Measurements from ENCODE around the gene ZNF740. TPM values are rescaled to one million over a fixed set of nuclear protein-coding genes. Genes with fewer than 3 reads are reported as not detected.
A peak's percentile ranks its signal among the peaks of the same experiment; 100 is the strongest.

Gene ZNF740
- total and polyA plus RNA-seq, 2 of the 8 experiments (the other 6 are each of a cell fraction or from before 2014, with no cell fraction given), result 8.2 to 40.0 TPM

DNA sequence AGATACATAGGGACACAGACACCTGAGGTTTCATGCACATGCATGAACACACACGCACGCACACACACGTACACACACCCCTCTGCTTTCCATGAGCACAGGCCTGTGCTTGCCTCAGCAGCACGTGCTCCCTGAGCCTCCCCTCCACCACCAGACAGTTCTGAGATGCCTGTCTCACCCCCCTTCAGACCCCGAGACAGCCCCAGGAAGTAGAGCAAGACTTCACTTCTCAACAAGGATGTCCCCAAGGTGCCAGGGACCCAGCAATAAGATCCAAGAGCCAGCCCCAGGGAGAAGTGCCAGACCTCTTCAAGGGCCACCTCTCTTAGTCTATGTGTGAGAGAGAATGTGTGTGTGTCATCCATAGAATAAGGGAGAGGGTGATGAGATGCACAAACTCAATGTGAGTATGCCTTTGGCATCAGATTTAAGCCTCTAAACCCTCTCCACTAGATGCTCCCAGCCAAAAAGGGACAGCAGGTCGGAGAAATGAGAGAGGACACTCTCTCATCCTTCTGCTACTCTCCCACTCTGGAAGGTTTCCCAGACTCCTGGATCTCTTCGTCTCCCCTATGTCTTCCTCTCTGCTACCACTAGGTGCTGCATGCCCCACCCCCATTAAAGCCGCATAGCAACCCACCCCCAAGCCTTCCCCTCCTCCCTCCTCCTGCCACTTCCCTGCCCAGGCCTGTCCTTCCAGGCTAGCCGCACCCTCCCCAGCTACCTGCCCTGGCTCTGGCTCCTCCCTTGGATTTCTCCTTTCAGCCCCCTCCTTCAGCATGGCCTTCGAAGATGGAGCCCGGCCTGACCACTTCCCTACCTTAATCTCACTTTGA is 43.8 kb downstream of the ZNF740 start (continued):
- TF ChIP-seq CBX5 (IDR thresholded peaks at IDR 0.05; ENCODE audit: low read depth, low read length) (no peak), CEBPB (IDR thresholded peaks at IDR 0.05; ENCODE audit: low read depth, low read length) (no peak), SP2 (IDR thresholded peaks at IDR 0.05; ENCODE audit: low read length) (no peak), KDM5A (IDR thresholded peaks at IDR 0.05; ENCODE audit: low read length) (no peak), YY1 (IDR thresholded peaks at IDR 0.05; ENCODE audit: low read depth, low read length) (peak; percentile 50; the same call in 1 of the 2 replicates), EP300 (IDR thresholded peaks at IDR 0.05; ENCODE audit: borderline replicate concordance in 1 of 2, low read depth in 2 of 2, low read length in 2 of 2) (no peak), POLR2AphosphoS5 (IDR thresholded peaks at IDR 0.05; ENCODE audit: low read depth, low read length) (no peak), CTBP2 (IDR thresholded peaks at IDR 0.05; ENCODE audit: borderline replicate concordance, insufficient read depth, insufficient read length, low read length) (peak; percentile 67), GTF2F1 (IDR thresholded peaks at IDR 0.05; ENCODE audit: borderline replicate concordance, low read depth, low read length) (no peak), KDM4A (IDR thresholded peaks at IDR 0.05; ENCODE audit: low read depth, low read length, severe bottlenecking) (no peak), TEAD4 (IDR thresholded peaks at IDR 0.05; ENCODE audit: low read depth, low read length) (peak; percentile 65; the same call in 1 of the 2 replicates), SIRT6 (IDR thresholded peaks at IDR 0.05; ENCODE audit: low read length) (no peak), NANOG (IDR thresholded peaks at IDR 0.05; ENCODE audit: insufficient read depth, low read depth, low read length, poor library complexity, severe bottlenecking) (no peak), JUN (IDR thresholded peaks at IDR 0.05; ENCODE audit: low read depth, low read length) (no peak), SAP30 (IDR thresholded peaks at IDR 0.05; ENCODE audit: insufficient read depth, insufficient replicate concordance, low read length) (no peak), RNF2 (IDR thresholded peaks at IDR 0.05; ENCODE audit: borderline replicate concordance, low read depth, low read length, missing control alignments, poor library complexity, severe bottlenecking) (no peak), GABPA (IDR thresholded peaks at IDR 0.05; ENCODE audit: borderline replicate concordance, insufficient read depth, low read length) (no peak), TAF1 (IDR thresholded peaks at IDR 0.05; ENCODE audit: low read depth, low read length) (no peak), TBP (IDR thresholded peaks at IDR 0.05; ENCODE audit: low read depth, low read length) (no peak)
- TF ChIP-seq, protein P1, sequence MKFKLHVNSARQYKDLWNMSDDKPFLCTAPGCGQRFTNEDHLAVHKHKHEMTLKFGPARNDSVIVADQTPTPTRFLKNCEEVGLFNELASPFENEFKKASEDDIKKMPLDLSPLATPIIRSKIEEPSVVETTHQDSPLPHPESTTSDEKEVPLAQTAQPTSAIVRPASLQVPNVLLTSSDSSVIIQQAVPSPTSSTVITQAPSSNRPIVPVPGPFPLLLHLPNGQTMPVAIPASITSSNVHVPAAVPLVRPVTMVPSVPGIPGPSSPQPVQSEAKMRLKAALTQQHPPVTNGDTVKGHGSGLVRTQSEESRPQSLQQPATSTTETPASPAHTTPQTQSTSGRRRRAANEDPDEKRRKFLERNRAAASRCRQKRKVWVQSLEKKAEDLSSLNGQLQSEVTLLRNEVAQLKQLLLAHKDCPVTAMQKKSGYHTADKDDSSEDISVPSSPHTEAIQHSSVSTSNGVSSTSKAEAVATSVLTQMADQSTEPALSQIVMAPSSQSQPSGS (IDR thresholded peaks at IDR 0.05; ENCODE audit: low read length), result no peak
- TF ChIP-seq, protein P2, sequence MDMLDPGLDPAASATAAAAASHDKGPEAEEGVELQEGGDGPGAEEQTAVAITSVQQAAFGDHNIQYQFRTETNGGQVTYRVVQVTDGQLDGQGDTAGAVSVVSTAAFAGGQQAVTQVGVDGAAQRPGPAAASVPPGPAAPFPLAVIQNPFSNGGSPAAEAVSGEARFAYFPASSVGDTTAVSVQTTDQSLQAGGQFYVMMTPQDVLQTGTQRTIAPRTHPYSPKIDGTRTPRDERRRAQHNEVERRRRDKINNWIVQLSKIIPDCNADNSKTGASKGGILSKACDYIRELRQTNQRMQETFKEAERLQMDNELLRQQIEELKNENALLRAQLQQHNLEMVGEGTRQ (IDR thresholded peaks at IDR 0.05; ENCODE audit: low read length), result no peak
